ENCODE data around the gene VAPA. TPM values are rescaled to one million over a fixed set of nuclear protein-coding genes. Genes with fewer than 3 reads are reported as not detected.

VAPA gene
- total and polyA plus RNA-seq, 2 donors (not counting 1 experiment from before 2014, with no cell fraction given) = 47.7 to 109 TPM

DNA sequence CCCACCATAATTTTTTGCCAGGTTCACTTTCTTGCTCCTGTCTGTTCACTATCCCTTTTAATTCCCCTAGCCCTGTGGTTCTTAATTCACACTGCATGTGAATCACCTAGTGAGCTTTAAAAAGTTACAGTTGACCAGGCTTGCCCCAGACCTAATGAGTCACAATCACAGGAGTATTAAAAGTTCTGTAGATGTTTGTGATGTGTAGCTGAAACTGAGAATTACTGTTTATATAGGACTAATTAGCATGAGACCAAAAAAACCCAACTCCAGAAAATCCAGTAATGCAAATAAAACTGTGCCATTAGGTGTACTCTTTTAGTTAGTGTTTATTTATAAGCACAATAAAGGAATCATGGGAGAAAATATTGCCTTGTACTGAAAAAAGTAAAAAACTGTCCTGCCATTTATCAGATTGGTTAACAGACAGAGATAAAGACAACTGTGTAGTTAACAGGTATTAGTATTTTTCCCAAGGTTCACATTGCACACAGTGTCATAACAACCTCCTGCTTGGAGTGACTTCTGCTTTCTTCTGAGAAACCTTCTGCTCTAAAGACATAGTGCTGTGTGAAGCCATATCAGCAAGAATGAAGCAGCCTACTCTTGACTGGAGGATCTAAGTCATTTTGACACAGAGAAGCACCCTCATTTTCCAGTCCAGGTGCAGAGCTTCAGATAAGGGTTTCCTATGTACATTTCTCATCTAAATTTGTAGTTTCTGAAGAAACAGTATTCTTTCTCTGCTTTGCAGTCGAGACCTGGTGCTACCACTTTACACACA is 39.0 kb downstream of the VAPA start:
- Mint-ChIP-seq H3K27me3 (no peaks in the 10 kb centered on the region), H3K9me3 (ENCODE audit: insufficient read depth) (no peaks in the 10 kb centered on the region), H3K27ac (no peak overlapping the region), H3K4me1 (peaks cover 3% of the 10 kb centered on the region), H3K4me3 (no peak overlapping the region)
- no peak overlapping the region for H3K9ac ChIP-seq (ENCODE audit: low read length)
- WGBS (ENCODE audit: insufficient coverage) = 67% methylated on average over 1 of the region's 1 CpG
- no peak overlapping the region for H3K27ac ChIP-seq (ENCODE audit: low read length in 2 of 2)
- no peaks in the 10 kb centered on the region for H3K79me2 ChIP-seq (ENCODE audit: control insufficient read depth, insufficient read depth, low read length)
- DNase-seq = no peak
- H2AFZ ChIP-seq (ENCODE audit: insufficient read depth, low read depth, low read length, poor library complexity, severe bottlenecking) = no peak overlapping the region
- peaks cover 10 to 46% of the 10 kb centered on the region in 2 experiments for H3K36me3 ChIP-seq (replicated peaks in 1 of 2; ENCODE audit: control extremely low read depth in 1 of 2, control insufficient read depth in 1 of 2, extremely low read depth in 1 of 2, insufficient read depth in 2 of 2, low read length in 1 of 2)
- H3K27me3 ChIP-seq (replicated peaks in 1 of 4; ENCODE audit: control extremely low read depth in 1 of 4, control insufficient read depth in 3 of 4, insufficient read depth in 4 of 4, low read length in 3 of 4) = no peaks in the 10 kb centered on the region
- H3K4me1 ChIP-seq (ENCODE audit: control insufficient read depth in 2 of 2, insufficient read depth in 2 of 2, low read length in 2 of 2) = no peaks in the 10 kb centered on the region
- H3K4me2 ChIP-seq (replicated peaks; ENCODE audit: low read depth, low read length, poor library complexity, severe bottlenecking) = no peak overlapping the region
- H3K9me3 ChIP-seq (ENCODE audit: control extremely low read depth in 1 of 3, control insufficient read depth in 2 of 3, insufficient read depth in 1 of 3, low read length in 2 of 3) = no peaks in the 10 kb centered on the region
- peaks cover 10% of the 10 kb centered on the region for H4K20me1 ChIP-seq (ENCODE audit: control insufficient read depth, insufficient read depth, low read length, poor library complexity, severe bottlenecking)
- ChIA-PET CTCF (no interaction called here), POLR2A (interaction anchor here (0.7 kb wide), 1 partner anchor 127 kb away, joined by 4 read pairs; no protein-coding TSS in a partner anchor)
- no peak for ATAC-seq (ENCODE audit: low read depth)
- TF ChIP-seq CTCF (IDR thresholded peaks at IDR 0.05) (no peak), EZH2 (IDR thresholded peaks at IDR 0.05; ENCODE audit: borderline replicate concordance, insufficient read depth, low read depth, low read length, poor library complexity, severe bottlenecking) (no peak)
- H3K4me3 ChIP-seq (ENCODE audit: control extremely low read depth in 1 of 5, extremely low read depth in 1 of 5, insufficient read depth in 1 of 5, low read depth in 2 of 5, low read length in 4 of 5) = no peak overlapping the region
- intact Hi-C loops (cut with micrococcal nuclease) = loop anchor here (5.0 kb wide), 1 partner anchor 36 kb away; no protein-coding TSS in a partner anchor

GRCh38 chr18:9958861-9959399 is 45.1 kb downstream of the VAPA start:
- intact Hi-C loops (cut with micrococcal nuclease) = no loop called here
- H3K9me3 ChIP-seq (ENCODE audit: control extremely low read depth in 1 of 3, control insufficient read depth in 2 of 3, insufficient read depth in 1 of 3, low read length in 2 of 3) = no peaks in the 10 kb centered on the region
- H3K4me3 ChIP-seq (ENCODE audit: control extremely low read depth in 1 of 5, extremely low read depth in 1 of 5, insufficient read depth in 1 of 5, low read depth in 2 of 5, low read length in 4 of 5) = no peak overlapping the region
- H3K4me3 Mint-ChIP-seq = no peak overlapping the region
- 100% methylated on average over 1 of the region's 4 CpGs for WGBS (ENCODE audit: insufficient coverage)
- TF ChIP-seq CTCF (IDR thresholded peaks at IDR 0.05) (no peak), EZH2 (IDR thresholded peaks at IDR 0.05; ENCODE audit: borderline replicate concordance, insufficient read depth, low read depth, low read length, poor library complexity, severe bottlenecking) (no peak)
- no peak for ATAC-seq (ENCODE audit: low read depth)
- H3K4me1 Mint-ChIP-seq = peaks cover 14% of the 10 kb centered on the region
- H3K79me2 ChIP-seq (ENCODE audit: control insufficient read depth, insufficient read depth, low read length) = no peaks in the 10 kb centered on the region
- POLR2A ChIA-PET = no interaction called here
- CTCF ChIA-PET = interaction anchor here (1.1 kb wide), 1 partner anchor 10 kb away, joined by 3 read pairs; no protein-coding TSS in a partner anchor
- no peak for DNase-seq
- H3K27me3 Mint-ChIP-seq = no peaks in the 10 kb centered on the region
- H3K27ac ChIP-seq (ENCODE audit: low read length in 2 of 2) = no peak overlapping the region
- no peak overlapping the region for H3K27ac Mint-ChIP-seq
- no peak overlapping the region for H3K9ac ChIP-seq (ENCODE audit: low read length)
- no peak overlapping the region for H3K4me2 ChIP-seq (replicated peaks; ENCODE audit: low read depth, low read length, poor library complexity, severe bottlenecking)
- no peak overlapping the region for H2AFZ ChIP-seq (ENCODE audit: insufficient read depth, low read depth, low read length, poor library complexity, severe bottlenecking)
- H3K9me3 Mint-ChIP-seq (ENCODE audit: insufficient read depth) = no peaks in the 10 kb centered on the region
- H3K36me3 ChIP-seq (replicated peaks in 1 of 2; ENCODE audit: control extremely low read depth in 1 of 2, control insufficient read depth in 1 of 2, extremely low read depth in 1 of 2, insufficient read depth in 2 of 2, low read length in 1 of 2) = peaks cover 4 to 19% of the 10 kb centered on the region in 2 experiments
- H3K27me3 ChIP-seq (replicated peaks in 1 of 4; ENCODE audit: control extremely low read depth in 1 of 4, control insufficient read depth in 3 of 4, insufficient read depth in 4 of 4, low read length in 3 of 4) = no peaks in the 10 kb centered on the region
- peaks cover 0 to 3% of the 10 kb centered on the region in 2 donors for H3K4me1 ChIP-seq (ENCODE audit: control insufficient read depth in 2 of 2, insufficient read depth in 2 of 2, low read length in 2 of 2)
- no peaks in the 10 kb centered on the region for H4K20me1 ChIP-seq (ENCODE audit: control insufficient read depth, insufficient read depth, low read length, poor library complexity, severe bottlenecking)

Data from B cell (primary cell).